Lower leg skin (tissue), 4 donors: ENCODE data around the gene CD33. TPM values are rescaled to one million over a fixed set of nuclear protein-coding genes. Genes with fewer than 3 reads are reported as not detected.

ENCODE experiments used
- DNase-seq, 2 donors: peaks; one replicate each; pipeline ENCODE4 v3.0.0-alpha.2; 2019; ENCODE audit warnings: low spot score in 2 of 2
- H3K4me3 ChIP-seq: fragments of 200-600 bp; sonication (generic); 2 replicates; pipeline ENCODE4 v1.5.1; 2017; ENCODE audit warnings: mild to moderate bottlenecking, low read depth; ENCODE audit not compliant: poor library complexity, severe bottlenecking
- CTCF ChIP-seq, 3 donors: fragments of 450-650 bp; IDR thresholded peaks; one replicate each; pipeline ENCODE4 v1.5.1; 2016; ENCODE audit warnings: antibody characterized with exemption in 3 of 3, mild to moderate bottlenecking in 3 of 3, moderate library complexity in 2 of 3
- POLR2A ChIP-seq, 2 donors: fragments of 450-650 bp; IDR thresholded peaks; one replicate each; pipeline ENCODE4 v1.6.1; 2016 to 2017; ENCODE audit warnings: antibody characterized with exemption in 2 of 2, mild to moderate bottlenecking in 1 of 2, moderate library complexity in 1 of 2
- WGBS, 2 donors: methylation state at CpG; one replicate each; pipeline ENCODE4 v1.1.5; 2018; 5-methylcytosine and 5-hydroxymethylcytosine counted together
- intact Hi-C: fragments of 100-400 bp; cut with DNase I; formaldehyde crosslinking; loops from one replicate; pipeline ENCODE4 v1.15.0; 2023; ENCODE audit warnings: low total_unique reads
- microRNA-seq, 2 donors: library from miRNA; unstranded; fragments of <30 nt; microRNA quantifications; one replicate each; pipeline ENCODE4, GENCODE V29; 2016; ENCODE audit warnings: borderline replicate concordance in 2 of 2, borderline number of aligned reads in 1 of 2
- total RNA-seq, 4 donors: library from RNA; depleted of rRNA; stranded (reverse); fragments of >200 nt; gene quantifications; one replicate each; pipeline ENCODE4 v1.1.0, GENCODE V29; 2016

The CD33 gene
- total RNA-seq, 4 donors from 2014 or later = 1.4 to 2.5 (median 2.1) TPM

GRCh38 chr19:51285682-51286081 is 60.8 kb downstream of the CD33 start:
- 60 to 68% methylated on average over 3 of the region's 3 CpGs for WGBS, 2 donors
- no peak for TF ChIP-seq CTCF (IDR thresholded peaks at IDR 0.05)
- TF ChIP-seq POLR2A (IDR thresholded peaks at IDR 0.05) = no peak

More at GRCh38 chr19:51285682-51286081, 60.8 kb downstream of the CD33 start:
- no peak for DNase-seq
- intact Hi-C loops = no loop called here
- H3K4me3 ChIP-seq = no peak overlapping the region

Small RNA genes lying within 50 kb of the gene (microRNA-seq; reads per million reads assigned to microRNA genes)
- 0 reads per million in 2 donors for gene MIR8074

Other genes with a start within 250 kb of the CD33 start
- 100 to 1,000 TPM; 206 to 251 (median 224) TPM for gene KLK7, start 241.2 kb upstream of the CD33 start, total RNA-seq
- 100 to 1,000 TPM in 3 of 4 donors, 10 to 100 TPM in 1; 67.1 to 117 (median 106) TPM for gene KLK8, start 223.5 kb upstream of the CD33 start, total RNA-seq
- gene KLK10, start 205.4 kb upstream of the CD33 start, total RNA-seq = 10 to 100 TPM; 30.0 to 94.1 (median 57.2) TPM
- gene KLK11, start 198.5 kb upstream of the CD33 start, total RNA-seq = 100 to 1,000 TPM; 219 to 420 (median 258) TPM
- 1 to 10 TPM in 1 of 4 donors, under 1 TPM in 1, not detected in 2; 0.96 to 2.1 TPM for gene KLK12, start 190.1 kb upstream of the CD33 start, total RNA-seq
- 10 to 100 TPM in 1 of 4 donors, 1 to 10 TPM in 3; 8.6 to 39.1 (median 9.5) TPM for gene KLK13, start 160.0 kb upstream of the CD33 start, total RNA-seq
- 10 to 100 TPM in 3 of 4 donors, 1 to 10 TPM in 1; 8.3 to 18.3 (median 12.2) TPM for gene KLK14, start 142.2 kb upstream of the CD33 start, total RNA-seq
- 10 to 100 TPM; 11.3 to 18.1 (median 16.7) TPM for gene CTU1, start 116.7 kb upstream of the CD33 start, total RNA-seq
- gene SIGLEC9, start 100.2 kb upstream of the CD33 start, total RNA-seq = 1 to 10 TPM in 2 of 4 donors, under 1 TPM in 2; 0.15 to 2.7 (median 1.2) TPM
- not detected for gene SIGLEC7, start 82.8 kb upstream of the CD33 start, total RNA-seq
- not detected for gene SIGLECL1, start 26.0 kb downstream of the CD33 start, total RNA-seq
- under 1 TPM in 1 of 4 donors, not detected in 3; 0.27 TPM for gene IGLON5, start 86.6 kb downstream of the CD33 start, total RNA-seq
- 10 to 100 TPM; 31.0 to 42.9 (median 39.5) TPM for gene VSIG10L, start 117.1 kb downstream of the CD33 start, total RNA-seq
- 10 to 100 TPM; 52.5 to 79.2 (median 74.5) TPM for gene ETFB, start 141.3 kb downstream of the CD33 start, total RNA-seq
- 1 to 10 TPM in 1 of 4 donors, not detected in 3; 1.8 TPM for gene CLDND2, start 143.9 kb downstream of the CD33 start, total RNA-seq
- 1 to 10 TPM in 1 of 4 donors, not detected in 3; 1.3 TPM for gene NKG7, start 147.6 kb downstream of the CD33 start, total RNA-seq
- not detected for gene LIM2, start 162.9 kb downstream of the CD33 start, total RNA-seq
- not detected for gene C19orf84, start 165.5 kb downstream of the CD33 start, total RNA-seq
- 1 to 10 TPM in 3 of 4 donors, under 1 TPM in 1; 0.53 to 8.6 (median 1.8) TPM for gene SIGLEC10, start 192.6 kb downstream of the CD33 start, total RNA-seq
- gene SIGLEC8, start 233.4 kb downstream of the CD33 start, total RNA-seq = under 1 TPM in 3 of 4 donors, not detected in 1; 0.27 to 0.65 (median 0.38) TPM